ENCODE results near the gene ANKRD60. TPM values are rescaled to one million over a fixed set of nuclear protein-coding genes. Genes with fewer than 3 reads are reported as not detected.

ANKRD60 gene
- total RNA-seq, 4 donors from 2014 or later = not detected

GRCh38 chr20:58213716-58214115 is 14.7 kb downstream of the ANKRD60 start:
- Histone ChIP-seq H3K27me3 (peaks cover 0 to 12% (median 8%) of the 10 kb centered on the region in 3 donors), H3K27ac (no peak overlapping the region), H3K36me3 (no peaks in the 10 kb centered on the region), H3K9me3 (no peaks in the 10 kb centered on the region), H3K4me1 (no peaks in the 10 kb centered on the region), H3K4me3 (no peak overlapping the region)
- DNase-seq = no peak
- intact Hi-C loops (cut with DNase I; ENCODE audit: low total_unique reads) = no loop called here
- TF ChIP-seq CTCF (IDR thresholded peaks at IDR 0.05 in 4 of 5, conservative IDR thresholded peaks at IDR 0.05 in 1 of 5) = no peak
- no peak for TF ChIP-seq POLR2A (IDR thresholded peaks at IDR 0.05)
- ATAC-seq = no peak
- in situ Hi-C loops (cut with MboI; ENCODE audit: low sequenced_read_pairs in 4 of 4) = loop anchor here (5.0 to 25.0 kb wide), 6 partner anchors 609 to 851 kb away; partner anchors contain the start of genes RAE1 (in 2 of the 4) and RBM38 (in 2 of the 4)

- in situ Hi-C loops (cut with MboI; ENCODE audit: low sequenced_read_pairs in 4 of 4) = loop anchor here (5.0 to 25.0 kb wide), 6 partner anchors 608 to 851 kb away; partner anchors contain the start of genes RAE1 (in 2 of the 4) and RBM38 (in 2 of the 4)
- intact Hi-C loops (cut with DNase I; ENCODE audit: low total_unique reads) = no loop called here
- ATAC-seq = no peak
Measured at GRCh38 chr20:58213121-58213520, 15.3 kb downstream of the ANKRD60 start.

GRCh38 chr20:58212636-58213035 is 15.8 kb downstream of the ANKRD60 start:
- in situ Hi-C loops (cut with MboI; ENCODE audit: low sequenced_read_pairs in 4 of 4) = loop anchor here (5.0 to 25.0 kb wide), 6 partner anchors 608 to 850 kb away; partner anchors contain the start of genes RAE1 (in 2 of the 4) and RBM38 (in 2 of the 4)
- Histone ChIP-seq H3K27me3 (peaks cover 0 to 7% (median 3%) of the 10 kb centered on the region in 3 donors), H3K4me1 (no peaks in the 10 kb centered on the region)

More at GRCh38 chr20:58213121-58213520, 15.3 kb downstream of the ANKRD60 start:
- H3K27me3 ChIP-seq = peaks cover 0 to 7% (median 7%) of the 10 kb centered on the region in 3 donors
- no peaks in the 10 kb centered on the region for H3K36me3 ChIP-seq
- TF ChIP-seq CTCF (IDR thresholded peaks at IDR 0.05 in 4 of 5, conservative IDR thresholded peaks at IDR 0.05 in 1 of 5) (no peak), POLR2A (IDR thresholded peaks at IDR 0.05) (no peak)
- DNase-seq = no peak
- H3K27ac ChIP-seq = no peak overlapping the region
- no peaks in the 10 kb centered on the region for H3K4me1 ChIP-seq
- H3K9me3 ChIP-seq = no peaks in the 10 kb centered on the region
- no peak overlapping the region for H3K4me3 ChIP-seq

GRCh38 chr20:58210398-58210747 is 18.1 kb downstream of the ANKRD60 start:
- H3K36me3 ChIP-seq = no peaks in the 10 kb centered on the region
- ATAC-seq (no peak), DNase-seq (no peak)
- no peaks in the 10 kb centered on the region for H3K9me3 ChIP-seq
- intact Hi-C loops (cut with DNase I; ENCODE audit: low total_unique reads) (no loop called here), in situ Hi-C loops (cut with MboI; ENCODE audit: low sequenced_read_pairs in 4 of 4) (loop anchor here (5.0 to 25.0 kb wide), 6 partner anchors 606 to 848 kb away; partner anchors contain the start of genes RAE1 (in 2 of the 4) and RBM38 (in 2 of the 4))
- peaks cover 0 to 7% (median 3%) of the 10 kb centered on the region in 3 donors for H3K27me3 ChIP-seq
- TF ChIP-seq POLR2A (IDR thresholded peaks at IDR 0.05) = no peak
- TF ChIP-seq CTCF (IDR thresholded peaks at IDR 0.05 in 4 of 5, conservative IDR thresholded peaks at IDR 0.05 in 1 of 5) = no peak
- no peaks in the 10 kb centered on the region for H3K4me1 ChIP-seq
- H3K27ac ChIP-seq = no peak overlapping the region
- H3K4me3 ChIP-seq = no peak overlapping the region

More at GRCh38 chr20:58212636-58213035, 15.8 kb downstream of the ANKRD60 start:
- H3K4me3 ChIP-seq = no peak overlapping the region
- intact Hi-C loops (cut with DNase I; ENCODE audit: low total_unique reads) = no loop called here
- ATAC-seq (no peak), DNase-seq (no peak)
- no peak overlapping the region for H3K27ac ChIP-seq
- H3K36me3 ChIP-seq = no peaks in the 10 kb centered on the region
- TF ChIP-seq POLR2A (IDR thresholded peaks at IDR 0.05) (no peak), CTCF (IDR thresholded peaks at IDR 0.05 in 4 of 5, conservative IDR thresholded peaks at IDR 0.05 in 1 of 5) (no peak)
- H3K9me3 ChIP-seq = no peaks in the 10 kb centered on the region
